Renal pelvis (tissue), 12 donors: Measurements from ENCODE around the gene GNPTAB. TPM values are rescaled to one million over a fixed set of nuclear protein-coding genes. Genes with fewer than 3 reads are reported as not detected.
"Not testable (repeated sequence)": the region's sequence is repeated elsewhere in the genome, so short reads cannot be mapped to it uniquely, and the experiment has no call there.

Experiments used
- DNase-seq: peaks from one replicate; pipeline ENCODE4 v3.0.0-alpha.2; 2013
- long read RNA-seq, 16 experiments: transcript quantifications; one replicate each; lab custom pipeline, GENCODE V29; 2026
- polyA plus RNA-seq, 3 donors: library from polyadenylated mRNA; unstranded; fragments of 120-200 nt; gene quantifications; one replicate each; pipeline ENCODE4 v1.2.1, GENCODE V29; 2013; ENCODE audit not compliant: insufficient read length in 3 of 3

Gene GNPTAB
- 10 to 100 TPM; 28.2 to 43.6 (median 36.4) TPM for polyA plus RNA-seq
- long read RNA-seq, donor 1, full-length matches to known transcripts = 2 of 2 reads
- long read RNA-seq, donor 1, partial matches to known transcripts = 0 of 2 reads
- long read RNA-seq, donor 1, other reads (novel, unspliced or antisense) = 0 of 2 reads
- long read RNA-seq, donor 2, full-length matches to known transcripts = 2 of 2 reads
- long read RNA-seq, donor 2, partial matches to known transcripts = 0 of 2 reads
- long read RNA-seq, donor 2, other reads (novel, unspliced or antisense) = 0 of 2 reads
- long read RNA-seq, donor 3, full-length matches to known transcripts = 3 of 3 reads
- long read RNA-seq, donor 3, partial matches to known transcripts = 0 of 3 reads
- long read RNA-seq, donor 3, other reads (novel, unspliced or antisense) = 0 of 3 reads
- long read RNA-seq, donor 4, full-length matches to known transcripts = 1 of 1 reads
- long read RNA-seq, donor 4, partial matches to known transcripts = 0 of 1 reads
- long read RNA-seq, donor 4, other reads (novel, unspliced or antisense) = 0 of 1 reads
- long read RNA-seq, donor 5 = 0 reads
- long read RNA-seq, donor 6, full-length matches to known transcripts = 2 of 11 reads
- long read RNA-seq, donor 6, partial matches to known transcripts = 9 of 11 reads
- long read RNA-seq, donor 6, other reads (novel, unspliced or antisense) = 0 of 11 reads
- long read RNA-seq, donor 7, full-length matches to known transcripts = 3 of 3 reads
- long read RNA-seq, donor 7, partial matches to known transcripts = 0 of 3 reads
- long read RNA-seq, donor 7, other reads (novel, unspliced or antisense) = 0 of 3 reads
- long read RNA-seq, donor 8, partial matches to known transcripts = 0 of 1 reads
- long read RNA-seq, donor 8, other reads (novel, unspliced or antisense) = 0 of 1 reads
- long read RNA-seq, donor 9, full-length matches to known transcripts = 2 of 2 reads
- long read RNA-seq, donor 9, partial matches to known transcripts = 0 of 2 reads
- long read RNA-seq, donor 9, other reads (novel, unspliced or antisense) = 0 of 2 reads
- long read RNA-seq, donor 10, partial matches to known transcripts = 5 of 7 reads
- long read RNA-seq, donor 10, other reads (novel, unspliced or antisense) = 0 of 7 reads
- long read RNA-seq, donor 11, partial matches to known transcripts = 0 of 1 reads
- long read RNA-seq, donor 11, other reads (novel, unspliced or antisense) = 0 of 1 reads
- long read RNA-seq, donor 12, full-length matches to known transcripts = 4 of 4 reads
- long read RNA-seq, donor 12, partial matches to known transcripts = 0 of 4 reads
- long read RNA-seq, donor 12, other reads (novel, unspliced or antisense) = 0 of 4 reads
- long read RNA-seq, donor 13, full-length matches to known transcripts = 3 of 33 reads
- long read RNA-seq, donor 13, partial matches to known transcripts = 30 of 33 reads
- long read RNA-seq, donor 13, other reads (novel, unspliced or antisense) = 0 of 33 reads
- long read RNA-seq, donor 14 = 0 reads
- long read RNA-seq, donor 15, full-length matches to known transcripts = 3 of 3 reads
- long read RNA-seq, donor 15, partial matches to known transcripts = 0 of 3 reads
- long read RNA-seq, donor 15, other reads (novel, unspliced or antisense) = 0 of 3 reads
- long read RNA-seq, donor 16, partial matches to known transcripts = 0 of 1 reads
- long read RNA-seq, donor 16, other reads (novel, unspliced or antisense) = 0 of 1 reads

DNA sequence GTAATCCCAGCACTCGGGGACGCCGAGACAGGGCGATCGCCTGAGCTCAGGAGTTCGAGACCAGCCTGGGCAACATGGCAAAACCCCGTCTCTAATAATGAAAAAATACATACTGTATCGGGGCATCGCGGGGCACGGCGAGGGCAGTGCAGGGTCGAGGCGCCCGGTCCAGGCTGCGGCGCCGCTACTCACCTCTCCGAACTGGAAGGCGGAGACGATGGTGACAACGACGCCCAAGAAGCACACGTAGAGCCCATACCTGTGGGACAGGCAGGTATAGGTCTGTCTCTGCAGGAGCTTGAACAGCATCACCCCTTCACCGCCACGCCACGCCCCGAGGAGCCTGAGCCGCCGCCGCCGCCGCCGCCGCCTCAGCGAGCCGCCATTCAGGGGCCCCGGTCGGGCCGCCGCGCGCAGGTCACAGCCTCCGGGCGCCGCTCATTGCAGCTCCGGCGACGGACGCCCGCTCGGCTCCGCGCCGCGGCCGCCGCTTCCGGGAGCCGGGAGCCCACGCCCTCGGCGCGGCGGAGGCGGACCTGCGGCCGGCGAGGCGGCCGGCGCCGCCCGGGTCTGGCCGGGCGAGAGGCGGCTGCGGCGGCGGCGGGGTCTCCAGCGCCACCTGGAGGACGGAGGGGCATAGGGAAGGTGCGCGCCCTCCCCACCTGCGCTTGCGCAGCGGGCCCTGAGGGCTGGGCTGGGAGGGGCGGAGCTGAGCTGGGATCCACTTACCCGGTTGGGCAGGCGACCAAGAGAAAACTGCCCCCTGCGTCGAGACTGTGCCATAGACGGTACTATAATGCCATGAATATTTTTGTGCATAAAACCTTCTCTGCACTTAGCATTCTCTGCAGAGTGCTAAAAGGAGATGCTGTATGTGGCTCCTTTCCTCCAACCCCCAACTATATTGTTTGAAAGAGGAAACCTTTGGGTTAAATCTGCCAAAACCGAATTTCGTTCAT lies at the start of gene GNPTAB:
Gene GNPTAB (minus strand): TSS at position 593 of the 959 bp plus-strand sequence. CDS start 284 bp downstream, at position 309.
- peak; percentile 87 for DNase-seq

DNA sequence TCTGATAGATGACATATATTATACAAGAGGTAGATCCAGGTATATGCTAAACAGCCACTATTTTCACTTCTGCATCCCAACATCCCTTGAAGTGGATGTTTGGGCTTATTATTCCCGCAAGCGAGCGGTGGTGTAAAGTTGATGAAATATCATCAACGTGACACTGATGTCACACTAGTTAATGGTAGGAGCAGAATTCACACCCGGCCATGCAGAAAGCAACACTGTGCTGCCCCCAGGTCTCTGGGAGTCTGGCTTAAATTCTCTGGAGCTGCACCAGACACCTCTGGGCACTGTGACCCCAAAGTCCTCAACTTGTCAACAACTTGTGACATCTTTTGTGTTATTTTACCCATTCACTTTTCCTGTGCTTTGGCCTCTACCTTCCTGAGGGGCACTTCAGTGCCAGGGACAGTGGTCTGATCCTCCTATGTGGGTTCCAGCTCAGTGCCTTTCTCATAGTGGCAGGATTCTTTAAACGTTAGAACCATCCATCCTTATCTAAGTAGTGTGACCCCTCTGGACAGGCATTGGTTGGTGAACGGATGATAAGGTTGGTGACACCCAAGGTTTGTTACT lies 47.6 kb upstream of the GNPTAB start:
- DNase-seq = no peak

DNA sequence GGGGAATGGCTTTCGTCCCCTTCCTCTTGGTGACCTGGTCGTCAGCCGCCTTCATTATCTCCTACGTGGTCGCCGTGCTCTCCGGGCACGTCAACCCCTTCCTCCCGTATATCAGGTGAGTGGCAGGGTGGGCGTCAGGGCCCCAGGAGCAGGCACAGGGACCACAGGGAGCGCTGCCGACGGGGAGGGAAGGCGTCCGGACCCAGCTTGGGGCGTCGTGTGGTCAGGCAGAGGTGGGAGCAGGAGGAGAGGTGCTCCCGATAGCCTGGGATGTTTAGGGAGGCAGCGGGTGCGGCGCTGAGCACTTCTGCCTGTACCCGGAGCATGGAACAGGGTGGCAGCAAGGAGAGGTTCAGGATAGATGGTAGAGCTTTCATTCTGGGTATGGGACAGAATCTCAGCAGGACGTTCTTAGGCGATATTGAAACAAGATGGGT lies 47.1 kb upstream of the GNPTAB start:
- no peak for DNase-seq

DNA sequence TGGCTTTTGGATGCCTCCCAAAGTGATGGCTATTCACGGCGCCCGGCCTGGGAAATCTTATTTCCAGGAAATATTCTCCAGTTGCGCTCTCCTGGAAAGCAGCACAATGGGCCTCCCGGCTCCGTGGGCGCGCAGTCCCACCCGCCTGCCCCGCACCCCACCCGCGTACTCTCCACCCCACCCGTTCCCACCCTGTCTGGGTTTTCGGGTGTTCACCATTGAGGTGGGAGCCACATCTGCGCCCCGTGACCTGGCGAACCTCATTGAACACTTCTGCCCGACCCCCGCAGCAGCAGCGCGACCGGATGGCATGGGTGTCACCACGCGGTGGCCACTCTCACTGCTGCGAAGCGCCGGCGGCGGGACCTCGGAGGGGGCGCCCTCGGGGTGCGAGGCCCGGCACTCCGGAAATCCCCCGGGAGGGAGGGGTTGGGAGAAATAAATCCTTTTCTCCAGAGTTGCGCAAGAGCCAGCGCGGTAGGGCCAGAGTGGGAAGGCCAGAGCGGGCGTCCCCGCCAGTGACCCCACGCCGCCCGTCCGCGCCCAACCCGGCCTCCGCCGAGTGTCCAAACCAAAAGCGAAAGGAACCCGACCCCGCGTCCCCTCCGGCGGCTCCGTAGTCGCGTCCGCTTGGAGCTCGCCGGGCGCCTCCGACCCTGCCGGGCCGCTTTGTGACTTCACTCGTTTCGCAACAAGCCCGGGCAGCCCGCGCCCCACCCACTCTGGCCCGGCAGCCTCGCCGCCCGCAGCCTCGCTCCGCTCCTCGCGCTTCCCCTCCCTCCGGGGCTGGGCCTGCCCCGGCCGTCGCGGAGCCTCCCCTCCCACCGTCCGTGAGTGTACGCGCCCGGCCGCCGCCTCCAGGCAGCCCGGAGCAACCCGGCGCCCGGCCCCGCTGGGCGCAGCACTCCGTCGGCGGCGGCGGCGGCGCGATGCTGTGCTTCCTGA lies 46.4 kb upstream of the GNPTAB start, which contains the start of gene DRAM1:
Gene DRAM1 (plus strand): TSS at position 720 of the 945 bp plus-strand sequence. CDS start 210 bp downstream, at position 930.
- DNase-seq = peak; percentile 71

DNA sequence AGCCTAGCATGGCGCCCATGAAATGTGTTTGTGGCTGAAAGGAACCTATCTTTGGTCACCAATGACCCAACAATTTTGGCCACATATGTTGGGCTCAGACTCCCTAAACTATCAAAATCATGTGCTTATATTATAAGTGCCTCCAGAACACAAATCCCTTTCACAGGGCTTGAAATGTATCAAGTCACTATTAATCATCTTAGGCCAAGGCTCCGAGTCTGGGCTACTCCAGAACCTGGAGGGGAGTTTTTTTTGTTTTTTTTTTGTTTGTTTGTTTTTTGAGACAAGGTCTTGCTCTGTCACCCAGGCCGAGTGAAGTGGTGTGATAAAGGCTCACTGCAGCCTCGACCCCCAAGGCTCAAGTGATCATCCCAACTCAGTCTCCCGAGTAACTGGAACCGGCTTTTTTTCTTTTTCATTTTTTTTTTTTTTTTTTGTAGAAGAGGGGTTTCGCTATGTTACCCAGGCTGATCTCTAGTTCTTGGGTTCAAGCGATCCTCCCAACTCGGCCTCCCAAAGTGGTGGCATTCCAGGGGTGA lies 45.6 kb upstream of the GNPTAB start:
- no peak for DNase-seq

DNA sequence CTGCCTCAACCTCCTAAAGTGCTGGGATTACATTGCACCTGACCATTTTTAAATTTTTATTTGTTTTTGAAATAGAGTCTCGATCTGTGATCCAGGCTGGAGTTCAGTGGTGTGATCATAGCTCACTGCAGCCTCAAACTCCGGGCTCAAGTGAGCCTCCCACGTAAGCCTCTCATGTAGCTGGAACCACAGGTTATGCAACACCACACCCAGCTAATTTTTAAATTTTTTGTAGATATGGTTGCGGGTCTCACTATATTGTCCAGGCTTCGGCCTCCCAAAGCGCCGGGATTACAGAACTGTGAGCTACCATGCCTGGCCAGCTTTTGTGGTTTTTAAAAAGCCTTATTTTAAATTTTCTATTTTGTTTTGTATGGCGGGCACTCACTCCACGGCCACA lies 44.4 kb upstream of the GNPTAB start:
- no peak for DNase-seq

DNA sequence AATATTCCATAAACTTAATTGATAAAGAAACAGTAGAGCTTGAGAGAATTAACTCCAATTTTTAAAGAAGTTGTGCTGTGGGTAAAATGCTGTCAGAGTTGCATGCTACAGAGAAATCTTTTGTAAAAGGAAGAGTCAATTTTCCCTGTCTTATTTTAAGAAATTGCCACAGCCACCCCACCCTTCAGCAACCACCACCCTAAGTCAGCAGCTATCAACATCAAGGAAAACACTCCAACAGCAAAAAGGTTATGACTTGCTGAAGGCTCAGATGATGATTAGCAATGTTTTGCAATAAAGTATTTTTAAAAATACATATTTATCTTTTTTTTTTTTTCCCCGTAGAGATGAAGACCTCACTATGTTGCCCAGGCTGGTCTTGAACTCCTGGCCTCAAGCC lies 40.2 kb upstream of the GNPTAB start:
- DNase-seq = no peak

DNA sequence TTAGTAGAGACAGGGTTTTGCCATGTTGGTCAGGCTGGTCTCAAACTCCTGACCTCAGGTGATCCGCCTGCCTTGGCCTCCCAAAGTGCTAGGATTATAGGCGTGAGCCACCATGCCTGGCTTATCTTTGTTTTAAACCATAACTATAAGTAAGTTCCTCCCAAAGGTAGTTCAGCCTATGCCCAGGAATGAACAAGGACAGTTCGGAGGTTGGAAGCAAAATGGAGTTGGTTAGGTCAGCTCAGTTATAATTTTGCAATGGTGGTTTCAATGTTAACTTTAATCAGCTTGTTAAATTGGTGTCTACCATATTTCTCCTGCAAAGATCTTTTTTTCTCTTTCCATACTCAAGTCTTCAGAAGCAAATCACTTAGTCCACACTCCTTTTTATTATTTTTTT lies 36.9 kb upstream of the GNPTAB start:
- not testable (repeated sequence) for DNase-seq

DNA sequence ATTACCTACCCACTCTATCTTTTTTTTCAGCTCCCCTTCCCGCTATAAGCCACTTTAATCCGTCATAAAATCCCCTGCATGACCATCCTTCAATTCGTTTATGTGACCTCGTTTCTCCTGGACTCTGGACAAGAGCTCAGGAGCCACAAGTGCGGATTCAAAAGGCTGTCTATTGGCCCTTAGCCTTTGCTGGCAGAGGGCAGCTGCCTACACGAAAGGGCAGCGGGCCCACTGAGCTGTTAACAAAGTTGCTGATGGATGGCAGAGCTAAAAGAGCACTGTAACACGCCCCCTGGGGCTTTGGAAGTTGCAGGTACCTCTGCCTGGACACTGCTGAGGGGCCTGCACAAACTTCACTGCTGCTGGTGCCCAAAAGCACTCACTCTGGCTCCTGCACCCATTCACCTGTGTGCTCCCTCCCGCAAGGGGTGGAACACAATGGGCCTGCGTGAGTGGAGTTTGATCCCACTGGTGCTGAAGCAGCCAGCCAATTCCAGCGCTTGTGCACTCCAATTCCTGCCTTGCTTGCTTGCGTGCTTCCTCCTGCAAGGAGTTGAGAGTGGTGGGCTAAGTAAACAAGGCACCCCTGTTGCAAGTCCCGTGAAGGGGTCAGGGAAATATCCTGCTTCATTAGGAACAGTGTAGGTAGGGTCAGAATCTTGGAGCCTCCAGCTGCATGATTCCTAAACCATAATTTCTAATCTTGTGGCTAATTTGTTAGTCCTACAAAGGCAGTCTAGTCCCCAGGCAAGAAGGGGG lies 36.0 kb upstream of the GNPTAB start:
- DNase-seq = no peak

DNA sequence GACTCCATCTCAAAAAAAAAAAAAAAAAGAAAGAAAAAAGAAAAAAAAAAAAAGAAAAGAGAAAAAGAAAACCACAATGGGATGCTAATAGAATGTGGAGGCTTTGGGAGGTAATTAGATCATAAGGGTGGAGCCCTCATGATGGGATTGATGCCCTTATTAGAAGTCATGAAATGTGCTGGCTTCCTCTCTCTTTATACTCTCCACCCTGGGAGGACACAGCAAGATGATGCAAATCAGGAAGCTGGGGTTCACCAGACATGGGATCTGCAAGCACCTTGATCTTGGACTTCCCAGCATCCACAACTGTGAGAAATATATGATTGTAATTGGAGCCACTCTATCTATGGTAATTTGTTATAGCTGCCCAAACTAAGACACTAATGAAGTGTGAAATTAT lies 33.2 kb upstream of the GNPTAB start:
- no peak for DNase-seq

DNA sequence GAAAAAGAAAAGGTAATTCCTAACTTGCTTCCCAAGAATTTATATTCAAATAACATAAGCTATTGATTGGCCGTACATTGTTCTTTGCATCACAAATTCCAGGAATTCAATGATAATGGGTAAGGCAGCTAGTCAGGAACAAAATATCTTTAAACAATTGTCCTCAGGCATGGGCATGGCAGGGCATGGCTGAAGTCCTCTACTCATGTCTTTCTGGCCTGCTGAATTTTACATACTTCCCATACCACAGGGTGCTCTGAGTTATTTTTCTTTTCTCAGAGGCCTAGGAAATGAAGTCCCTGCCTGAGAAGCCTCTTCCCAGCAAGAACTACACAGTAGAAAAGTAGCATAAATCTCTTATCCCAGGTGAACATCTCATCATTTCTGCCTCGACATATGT lies 31.5 kb upstream of the GNPTAB start:
- DNase-seq = no peak

DNA sequence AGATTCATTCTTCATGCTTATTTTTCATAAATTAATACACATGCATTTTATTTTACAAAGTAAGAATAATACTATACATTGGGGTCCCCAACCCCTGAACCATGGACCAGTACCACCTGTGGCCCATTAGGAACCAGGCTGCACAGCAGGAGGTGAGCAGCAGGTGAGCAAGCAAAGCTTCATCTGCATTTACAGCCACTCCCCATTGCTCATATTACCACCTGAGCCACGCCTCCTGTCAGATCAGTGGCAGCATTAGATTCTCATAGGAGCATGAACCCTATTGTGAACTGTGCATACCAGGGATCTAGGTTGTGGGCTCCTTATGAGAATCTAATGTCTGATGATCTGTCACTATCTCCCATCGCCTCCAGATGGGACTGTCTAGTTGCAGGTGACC lies 30.9 kb upstream of the GNPTAB start:
- not testable (repeated sequence) for DNase-seq

DNA sequence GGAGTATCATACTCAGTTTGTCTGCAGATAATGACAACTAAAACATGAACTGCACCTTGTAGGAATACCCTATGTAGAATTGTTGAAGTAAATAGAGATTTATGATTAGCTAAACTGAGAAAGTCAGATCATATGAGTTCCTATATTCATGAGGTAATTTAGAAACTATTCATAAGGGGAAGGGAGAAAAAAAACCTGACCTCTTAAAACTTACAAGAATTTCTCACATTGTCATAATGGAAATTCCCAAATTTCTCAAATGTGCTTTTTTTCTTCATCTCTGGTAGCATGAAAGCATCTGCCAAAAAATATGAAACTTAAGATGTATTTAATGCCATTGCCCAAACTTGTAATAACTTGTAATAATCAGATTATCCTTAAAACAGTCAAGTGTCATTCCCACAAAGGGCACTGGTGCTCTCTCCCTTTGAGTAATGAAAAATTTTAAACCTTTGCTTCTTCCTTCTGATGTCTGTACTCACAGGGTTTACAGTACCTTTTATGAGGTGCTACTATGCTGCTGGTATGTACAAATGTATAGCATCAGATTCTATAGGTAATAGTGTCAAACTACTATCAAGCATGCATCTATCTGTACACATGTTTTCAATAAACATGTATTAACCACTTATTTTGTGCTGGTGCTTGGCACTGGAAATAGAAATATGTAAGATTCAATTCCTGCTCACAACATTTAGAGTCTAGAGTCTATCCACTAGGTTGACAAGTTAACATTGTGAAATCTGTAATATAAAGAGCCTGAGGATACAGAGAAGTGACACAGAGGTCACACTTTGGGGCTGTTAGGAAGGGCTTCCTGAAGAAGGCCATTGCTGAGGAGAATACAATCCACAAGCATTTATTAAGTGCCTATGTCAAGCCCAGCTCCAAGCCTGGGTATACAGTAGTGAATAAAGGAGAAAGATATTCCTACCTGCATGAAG lies 29.2 kb upstream of the GNPTAB start:
- DNase-seq = no peak

DNA sequence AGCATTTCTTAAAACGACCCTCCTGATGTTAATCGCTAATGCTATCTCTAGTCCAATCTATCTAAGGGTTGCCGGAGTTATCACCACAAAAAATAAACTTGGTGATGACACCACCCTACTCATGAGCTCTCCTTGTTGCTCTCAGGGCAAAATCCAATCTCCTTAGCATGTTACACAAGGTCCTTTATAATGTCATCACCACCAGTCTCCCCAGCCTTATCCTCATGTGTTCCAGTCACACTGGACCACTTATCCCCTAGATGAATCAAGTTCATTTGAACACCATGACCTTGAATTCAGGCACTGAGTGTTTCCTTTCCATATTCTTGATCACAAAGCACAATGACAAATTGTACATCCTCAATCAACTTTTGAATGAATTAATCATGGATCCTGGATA lies 27.6 kb upstream of the GNPTAB start:
- no peak for DNase-seq

DNA sequence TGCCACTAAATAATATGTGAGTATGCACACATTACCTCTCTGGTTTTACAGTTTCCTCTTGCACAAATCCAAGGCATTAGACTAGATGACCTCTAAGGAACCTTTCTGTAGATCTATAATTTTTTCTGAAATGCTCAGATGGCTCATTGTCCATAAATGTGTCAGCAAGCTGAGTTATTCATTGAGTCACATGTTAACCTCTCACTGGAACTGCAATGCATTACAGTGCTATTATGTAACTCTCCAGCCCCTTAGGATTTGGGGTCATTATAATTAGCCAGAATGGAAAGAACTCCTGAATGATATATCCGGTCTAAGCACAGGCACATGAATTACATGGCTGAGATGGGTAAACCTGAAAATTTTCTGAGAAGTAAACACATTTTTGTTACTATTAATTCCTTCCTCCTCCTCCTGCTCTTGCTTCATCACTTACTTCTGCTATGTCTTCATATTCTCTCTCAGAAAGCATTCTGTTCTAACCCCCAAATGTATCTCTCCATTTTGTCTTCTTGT lies 26.3 kb upstream of the GNPTAB start:
- DNase-seq = peak; percentile 35
